ENCODE data around the gene CEP135.

Gene CEP135

GRCh38 chr4:56062526-56063145 is 113.9 kb downstream of the CEP135 start:
- no peak for TF ChIP-seq CTCF (IDR thresholded peaks at IDR 0.05)

GRCh38 chr4:56066493-56066892 is 117.7 kb downstream of the CEP135 start:
- no peak for TF ChIP-seq CTCF (IDR thresholded peaks at IDR 0.05)

- no peak for TF ChIP-seq CTCF (IDR thresholded peaks at IDR 0.05)
These were observed 119.1 kb downstream of the CEP135 start for GRCh38 chr4:56067826-56068225.

GRCh38 chr4:56077676-56078075 is 128.9 kb downstream of the CEP135 start:
- no peak for TF ChIP-seq CTCF (IDR thresholded peaks at IDR 0.05)

GRCh38 chr4:56078866-56079265 is 130.1 kb downstream of the CEP135 start:
- no peak for TF ChIP-seq CTCF (IDR thresholded peaks at IDR 0.05)

GRCh38 chr4:56080384-56080783 is 131.6 kb downstream of the CEP135 start:
- TF ChIP-seq CTCF (IDR thresholded peaks at IDR 0.05): no peak

- no peak for TF ChIP-seq CTCF (IDR thresholded peaks at IDR 0.05)
These were observed 134.1 kb downstream of the CEP135 start for GRCh38 chr4:56082829-56083228.

Data from LNCAP (cell line).